HG03139 (cell line): ENCODE data around the gene FBXO31.
A peak's percentile ranks its signal among the peaks of the same experiment; 100 is the strongest.
"Not testable (repeated sequence)": the region's sequence is repeated elsewhere in the genome, so short reads cannot be mapped to it uniquely, and the experiment has no call there.

Source experiments
- ATAC-seq: cut with Tn5 transposase; IDR thresholded peaks from one replicate; pipeline ENCODE4 v1.9.1; 2021; ENCODE audit not compliant: unreplicated experiment

The FBXO31 gene

GRCh38 chr16:87411375-87412271, 28.0 kb upstream of the FBXO31 start:
- ATAC-seq, result no peak

GRCh38 chr16:87410968-87411367, 27.4 kb upstream of the FBXO31 start:
- no peak for ATAC-seq

GRCh38 chr16:87410530-87410929, 27.0 kb upstream of the FBXO31 start:
- ATAC-seq, result no peak

- ATAC-seq, result no peak
Observed at GRCh38 chr16:87409781-87410180, 26.2 kb upstream of the FBXO31 start.

GRCh38 chr16:87409153-87409552, 25.6 kb upstream of the FBXO31 start:
- ATAC-seq, result no peak

GRCh38 chr16:87407511-87408112, 24.0 kb upstream of the FBXO31 start:
- ATAC-seq, result no peak

GRCh38 chr16:87406495-87407088, 23.0 kb upstream of the FBXO31 start:
- ATAC-seq, result no peak

GRCh38 chr16:87404764-87405625, 21.4 kb upstream of the FBXO31 start:
- ATAC-seq, result no peak

- no peak for ATAC-seq
Observed at GRCh38 chr16:87395181-87395842, 11.7 kb upstream of the FBXO31 start.

- ATAC-seq, result no peak
Observed at GRCh38 chr16:87393680-87394055, 10.1 kb upstream of the FBXO31 start.

GRCh38 chr16:87392821-87393679, 9.5 kb upstream of the FBXO31 start:
- ATAC-seq, result peak; percentile 1

- peak; percentile 49 for ATAC-seq
Observed at GRCh38 chr16:87391950-87392820, 8.6 kb upstream of the FBXO31 start, which contains the start of gene MAP1LC3B. TSS of gene MAP1LC3B (plus strand) at chr16:87392336. CDS start at chr16:87392428, 92 bp downstream.

- ATAC-seq, result peak; percentile 6
Observed at GRCh38 chr16:87391324-87391949, 7.9 kb upstream of the FBXO31 start.

GRCh38 chr16:87390641-87391323, 7.2 kb upstream of the FBXO31 start:
- no peak for ATAC-seq

GRCh38 chr16:87389914-87390313, 6.3 kb upstream of the FBXO31 start:
- not testable (repeated sequence) for ATAC-seq

GRCh38 chr16:87389245-87389644, 5.7 kb upstream of the FBXO31 start:
- no peak for ATAC-seq

- ATAC-seq, result no peak
Observed at GRCh38 chr16:87388818-87389134, 5.2 kb upstream of the FBXO31 start.
